CD4-positive, alpha-beta T cell treated with Interleukin-15 for 1 hour (primary cell): Measurements from ENCODE around the gene PXK.

Experiments used
- DNase-seq: peaks from one replicate; pipeline ENCODE4 v3.0.0-alpha.2; 2020

PXK gene

DNA sequence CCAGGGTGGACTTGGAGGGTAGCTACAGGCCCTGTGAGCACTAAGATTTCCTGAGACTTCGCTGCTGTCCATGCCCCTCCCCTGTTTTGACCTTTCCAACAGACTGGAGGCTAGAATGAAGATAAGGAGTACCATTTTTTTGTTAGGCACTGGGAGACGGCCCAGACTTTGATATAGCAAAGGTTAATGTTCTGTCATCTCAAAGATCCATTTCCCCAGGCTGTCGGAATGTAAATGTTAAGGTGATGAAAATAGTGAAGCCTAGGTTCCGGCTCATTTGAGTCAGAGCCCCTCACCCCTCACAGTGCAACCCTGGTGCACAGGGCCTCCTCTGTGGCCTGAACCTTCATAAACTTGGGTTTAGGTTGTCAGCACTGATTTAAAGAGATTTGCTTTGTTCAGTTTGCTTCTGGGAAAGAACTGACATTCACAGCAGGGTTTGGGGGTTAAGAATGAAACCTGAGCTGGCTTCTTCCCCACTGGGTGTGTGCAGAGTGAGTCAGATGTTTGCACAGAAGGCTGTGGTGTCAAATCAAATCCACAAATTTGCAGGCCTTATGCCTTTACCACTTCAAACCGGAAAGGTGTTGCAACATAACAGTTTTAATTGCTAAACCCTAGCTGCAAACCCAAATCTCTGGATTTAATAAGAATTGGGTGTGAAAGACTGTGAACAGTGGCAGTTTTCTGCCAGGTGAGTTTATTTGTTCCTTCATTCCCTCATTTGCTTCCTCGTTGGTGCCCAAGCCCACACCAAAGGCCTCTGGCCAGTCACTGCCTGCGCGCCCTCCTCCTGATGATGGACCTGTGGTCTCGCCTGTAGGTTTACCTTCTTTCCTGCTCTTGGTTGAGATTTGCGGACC, 138.6 kb downstream of the PXK start:
- peak; percentile 61 for DNase-seq

DNA sequence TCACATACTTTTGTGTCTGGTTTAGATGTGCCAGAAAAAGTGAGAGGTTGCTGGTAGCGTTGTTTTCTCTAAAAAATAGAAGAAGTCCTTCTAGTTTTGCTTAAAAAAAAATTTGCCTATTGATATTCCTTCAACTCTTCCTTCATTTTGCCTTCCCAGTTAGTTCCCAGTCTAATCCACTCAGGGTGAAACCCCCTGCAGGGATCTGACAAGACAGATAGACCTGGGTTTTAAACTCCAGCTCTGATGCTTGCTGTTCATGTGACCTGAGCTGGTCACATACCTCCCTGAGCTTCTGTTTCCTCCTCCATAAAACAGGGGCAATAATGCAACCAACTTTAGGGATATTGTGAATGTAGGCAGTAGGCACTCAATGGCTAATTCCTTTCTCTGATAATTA, 140.6 kb downstream of the PXK start:
- no peak for DNase-seq

DNA sequence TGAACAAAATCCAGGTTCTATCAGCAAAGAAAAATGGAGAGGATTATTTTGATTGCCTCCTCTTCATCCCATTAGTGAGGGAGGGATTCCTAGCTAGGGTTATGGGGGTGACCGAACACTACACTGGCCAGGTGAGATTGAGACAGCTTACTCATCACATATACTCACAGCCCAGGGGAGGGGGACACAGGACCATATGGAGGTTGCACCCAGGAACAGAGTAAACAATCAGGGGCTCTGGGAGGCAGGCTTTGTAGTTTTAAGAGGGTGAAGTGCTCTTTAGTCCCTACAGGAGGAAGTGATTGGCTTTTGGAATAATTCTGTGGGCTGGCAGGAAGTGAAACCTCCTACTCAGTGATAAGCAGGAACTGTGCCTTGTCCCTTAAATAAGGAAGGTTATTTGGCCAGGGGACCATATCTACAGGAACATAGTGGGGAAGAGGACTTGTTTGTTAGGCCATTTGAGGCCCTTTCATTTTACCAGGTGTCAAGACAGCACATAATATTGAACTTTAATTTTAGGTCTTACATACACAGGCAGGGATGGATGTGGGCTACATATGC, 141.7 kb downstream of the PXK start:
- no peak for DNase-seq

DNA sequence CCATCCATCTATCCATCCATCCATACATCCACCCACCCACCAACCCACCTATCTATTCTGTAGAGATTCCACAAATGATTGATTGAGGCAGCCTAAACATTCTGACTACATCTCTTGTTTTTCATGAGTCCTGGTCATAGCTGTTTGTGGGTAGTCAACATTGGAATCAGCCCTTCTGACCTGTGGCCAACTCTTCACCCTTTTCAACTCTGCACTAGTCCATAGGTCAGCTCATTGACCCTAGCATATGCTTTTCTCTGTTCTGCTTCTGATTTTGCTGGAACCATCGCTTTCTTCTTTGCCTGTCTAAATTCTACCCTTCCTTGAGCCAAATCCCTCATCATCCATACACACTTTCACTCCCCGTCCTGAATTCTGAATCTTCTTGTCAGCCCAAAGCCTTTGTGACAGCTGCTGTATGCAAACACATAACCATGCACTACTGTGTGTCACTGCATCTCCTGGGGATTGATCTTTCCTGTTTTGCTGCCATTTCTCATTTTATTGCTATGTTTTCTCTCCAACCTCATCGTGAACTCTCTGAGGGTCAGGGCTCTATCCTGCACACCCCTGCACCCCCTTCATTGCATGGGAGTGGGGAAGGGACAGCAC, 142.4 kb downstream of the PXK start:
- DNase-seq, result no peak
